HG03066 (cell line): ENCODE data around the gene RANBP1.

Experiments used
- ATAC-seq: cut with Tn5 transposase; IDR thresholded peaks from one replicate; pipeline ENCODE4 v1.9.1; 2021; ENCODE audit warnings: low read depth; ENCODE audit not compliant: unreplicated experiment

The RANBP1 gene

GRCh38 chr22:20087319-20088262 lies 28.3 kb upstream of the RANBP1 start:
- ATAC-seq, result no peak

- ATAC-seq, result no peak
These were observed 27.6 kb upstream of the RANBP1 start for GRCh38 chr22:20088263-20088648.

- ATAC-seq, result no peak
These were observed 26.5 kb upstream of the RANBP1 start for GRCh38 chr22:20089226-20089976.

GRCh38 chr22:20089977-20090729 lies 25.8 kb upstream of the RANBP1 start:
- ATAC-seq, result no peak

GRCh38 chr22:20090730-20091240 lies 25.1 kb upstream of the RANBP1 start:
- ATAC-seq, result no peak

- ATAC-seq, result no peak
These were observed 24.0 kb upstream of the RANBP1 start for GRCh38 chr22:20091690-20092476.

- no peak for ATAC-seq
These were observed 23.4 kb upstream of the RANBP1 start for GRCh38 chr22:20092477-20092854.

GRCh38 chr22:20093418-20094196 lies 22.3 kb upstream of the RANBP1 start:
- no peak for ATAC-seq

GRCh38 chr22:20094197-20094807 lies 21.6 kb upstream of the RANBP1 start:
- no peak for ATAC-seq

GRCh38 chr22:20095521-20095920 lies 20.4 kb upstream of the RANBP1 start:
- ATAC-seq, result no peak

GRCh38 chr22:20096574-20097420 lies 19.1 kb upstream of the RANBP1 start:
- no peak for ATAC-seq

- ATAC-seq, result no peak
These were observed 16.7 kb upstream of the RANBP1 start for GRCh38 chr22:20099099-20099711.

GRCh38 chr22:20101638-20102037 lies 14.3 kb upstream of the RANBP1 start:
- ATAC-seq, result no peak

GRCh38 chr22:20102203-20102780 lies 13.6 kb upstream of the RANBP1 start:
- ATAC-seq, result no peak

GRCh38 chr22:20105456-20106204 lies 10.3 kb upstream of the RANBP1 start:
- ATAC-seq, result no peak

GRCh38 chr22:20106205-20106848 lies 9.6 kb upstream of the RANBP1 start:
- no peak for ATAC-seq
